Smooth muscle cell (in vitro differentiated cells): ENCODE results near the gene PSD4. TPM values are rescaled to one million over a fixed set of nuclear protein-coding genes. Genes with fewer than 3 reads are reported as not detected.

Experiments used
- DNase-seq: peaks from one replicate; lab custom pipeline; 2025; ENCODE audit not compliant: unreplicated experiment; lab: John Stamatoyannopoulos, UW
- H2AFZ ChIP-seq: fragments of 200-600 bp; sonication (generic); 2 replicates; pipeline ENCODE4 v1.6.0; 2016; ENCODE audit warnings: antibody characterized with exemption, low read depth, mild to moderate bottlenecking
- H3F3A ChIP-seq: fragments of 200-600 bp; sonication (generic); 2 replicates; pipeline ENCODE4 v1.6.0; 2017; ENCODE audit warnings: antibody characterized with exemption, low read depth
- H3K27ac ChIP-seq: fragments of 200-600 bp; sonication (generic); 2 replicates; pipeline ENCODE4 v1.5.1; 2016; ENCODE audit warnings: low read depth, mild to moderate bottlenecking
- H3K27me3 ChIP-seq: fragments of 200-600 bp; sonication (generic); 2 replicates; pipeline ENCODE4 v1.6.1; 2016; ENCODE audit warnings: low read depth, mild to moderate bottlenecking
- H3K36me3 ChIP-seq: fragments of 200-600 bp; sonication (generic); 2 replicates; pipeline ENCODE4 v1.5.1; 2016; ENCODE audit warnings: low read depth
- H3K4me1 ChIP-seq: fragments of 200-600 bp; sonication (generic); 2 replicates; pipeline ENCODE4 v1.5.1; 2016; ENCODE audit warnings: low read depth
- H3K4me2 ChIP-seq: fragments of 200-600 bp; sonication (generic); 2 replicates; pipeline ENCODE4 v1.6.0; 2016; ENCODE audit warnings: mild to moderate bottlenecking
- H3K4me3 ChIP-seq: fragments of 200-600 bp; sonication (generic); 2 replicates; pipeline ENCODE4 v1.5.1; 2016; ENCODE audit warnings: mild to moderate bottlenecking
- H3K79me2 ChIP-seq: fragments of 200-600 bp; sonication (generic); 2 replicates; pipeline ENCODE4 v1.6.0; 2016; ENCODE audit warnings: low read depth, mild to moderate bottlenecking
- H3K9ac ChIP-seq: fragments of 200-600 bp; sonication (generic); 2 replicates; pipeline ENCODE4 v1.6.0; 2016; ENCODE audit warnings: low read depth
- H3K9me3 ChIP-seq: fragments of 200-600 bp; sonication (generic); replicated peaks from 2 replicates; pipeline ENCODE4 v1.5.1; 2016; ENCODE audit warnings: low read depth
- H4K20me1 ChIP-seq: fragments of 200-600 bp; sonication (generic); 2 replicates; pipeline ENCODE4 v1.6.0; 2016; ENCODE audit warnings: low read depth
- CTCF ChIP-seq: fragments of 200-600 bp; sonication (generic); IDR thresholded peaks from 2 replicates; pipeline ENCODE4 v1.5.1; 2017; ENCODE audit warnings: borderline replicate concordance, mild to moderate bottlenecking, antibody characterized with exemption; ENCODE audit not compliant: insufficient read depth, poor library complexity, severe bottlenecking
- WGBS: methylation state at CpG from one replicate; pipeline ENCODE4 v1.1.7; 2016; ENCODE audit warnings: low lambda C conversion rate; 5-methylcytosine and 5-hydroxymethylcytosine counted together
- polyA plus RNA-seq: library from polyadenylated mRNA; unstranded; fragments of >200 nt; fragmentation: Nextera tagmentation; extraction: Ambion mirVana; gene quantifications from 2 replicates; pipeline ENCODE4 v1.2.1, GENCODE V29; 2016
- total RNA-seq: library from RNA; depleted of rRNA; stranded (reverse); fragments of >200 nt; gene quantifications from 2 replicates; pipeline ENCODE4 v1.2.3, GENCODE V29; 2014

PSD4 gene
- total and polyA plus RNA-seq, 2 experiments from 2014 or later: 7.3 to 7.8 TPM

GRCh38 chr2:113211226-113212105 is 37.7 kb downstream of the PSD4 start:
- no peaks in the 10 kb centered on the region for H3K36me3 ChIP-seq
- H4K20me1 ChIP-seq: no peaks in the 10 kb centered on the region
- no peak for TF ChIP-seq CTCF
- H3K4me2 ChIP-seq: peak overlapping the region; percentile 49
- H3F3A ChIP-seq: peaks cover 13% of the 10 kb centered on the region
- WGBS: 54% methylated on average over 13 of the region's 13 CpGs
- no peak overlapping the region for H3K9ac ChIP-seq
- peaks cover 15% of the 10 kb centered on the region for H3K4me1 ChIP-seq
- no peaks in the 10 kb centered on the region for H3K9me3 ChIP-seq
- no peak overlapping the region for H3K4me3 ChIP-seq
- no peaks in the 10 kb centered on the region for H3K27me3 ChIP-seq
- no peak overlapping the region for H2AFZ ChIP-seq
- DNase-seq: no peak
- no peaks in the 10 kb centered on the region for H3K79me2 ChIP-seq
- peak overlapping the region; percentile 31 for H3K27ac ChIP-seq

- H3K9ac ChIP-seq: no peak overlapping the region
- H4K20me1 ChIP-seq: no peaks in the 10 kb centered on the region
- H3F3A ChIP-seq: peaks cover 13% of the 10 kb centered on the region
- no peak overlapping the region for H2AFZ ChIP-seq
- no peaks in the 10 kb centered on the region for H3K36me3 ChIP-seq
- H3K4me2 ChIP-seq: peak overlapping the region; percentile 49
- no peaks in the 10 kb centered on the region for H3K9me3 ChIP-seq
- H3K4me3 ChIP-seq: no peak overlapping the region
- no peak for TF ChIP-seq CTCF
- no peak for DNase-seq
- no peaks in the 10 kb centered on the region for H3K27me3 ChIP-seq
- 55% methylated on average over 23 of the region's 26 CpGs for WGBS
- H3K4me1 ChIP-seq: peaks cover 15% of the 10 kb centered on the region
- no peaks in the 10 kb centered on the region for H3K79me2 ChIP-seq
- H3K27ac ChIP-seq: peak overlapping the region; percentile 31
Measured at GRCh38 chr2:113212245-113213060, 38.7 kb downstream of the PSD4 start.

GRCh38 chr2:113213061-113213930 is 39.5 kb downstream of the PSD4 start:
- Histone ChIP-seq H3K9ac (no peak overlapping the region), H3K36me3 (no peaks in the 10 kb centered on the region), H3K4me1 (peaks cover 15% of the 10 kb centered on the region), H3K27me3 (no peaks in the 10 kb centered on the region), H4K20me1 (no peaks in the 10 kb centered on the region), H3K79me2 (no peaks in the 10 kb centered on the region), H3F3A (peaks cover 12% of the 10 kb centered on the region), H3K9me3 (no peaks in the 10 kb centered on the region), H3K4me2 (no peak overlapping the region), H2AFZ (no peak overlapping the region), H3K4me3 (no peak overlapping the region), H3K27ac (no peak overlapping the region)
- 94% methylated on average over 14 of the region's 14 CpGs for WGBS
- DNase-seq: no peak
- no peak for TF ChIP-seq CTCF
